GM12801 (cell line): ENCODE data around the gene SLC9A8.

Experiments
- TF ChIP-seq, protein P1 (sequence below): IDR thresholded peaks from one replicate; pipeline ENCODE4 v1.5.1; 2011; ENCODE audit warnings: control low read depth; ENCODE audit not compliant: insufficient read length; ENCODE audit errors: extremely low read depth

SLC9A8 gene

DNA sequence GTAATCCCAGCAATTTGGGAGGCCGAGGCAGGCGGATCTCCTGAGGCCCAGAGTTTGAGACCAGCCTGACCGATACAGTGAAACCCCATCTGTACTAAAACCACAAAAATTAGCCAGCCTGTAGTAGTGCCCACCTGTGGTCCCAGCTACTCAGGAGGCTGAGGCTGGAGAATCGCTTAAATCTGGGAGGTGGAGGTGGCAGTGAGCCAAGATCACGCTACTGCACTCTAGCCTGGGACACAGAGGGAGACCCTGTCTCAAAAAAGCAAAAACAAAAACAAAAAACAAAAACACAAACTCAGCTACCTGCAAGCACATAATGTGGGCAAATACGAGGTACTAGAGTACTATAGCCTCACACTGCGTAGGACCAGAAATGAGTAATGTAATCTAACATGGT, 106.4 kb downstream of the SLC9A8 start:
- TF ChIP-seq, protein P1, sequence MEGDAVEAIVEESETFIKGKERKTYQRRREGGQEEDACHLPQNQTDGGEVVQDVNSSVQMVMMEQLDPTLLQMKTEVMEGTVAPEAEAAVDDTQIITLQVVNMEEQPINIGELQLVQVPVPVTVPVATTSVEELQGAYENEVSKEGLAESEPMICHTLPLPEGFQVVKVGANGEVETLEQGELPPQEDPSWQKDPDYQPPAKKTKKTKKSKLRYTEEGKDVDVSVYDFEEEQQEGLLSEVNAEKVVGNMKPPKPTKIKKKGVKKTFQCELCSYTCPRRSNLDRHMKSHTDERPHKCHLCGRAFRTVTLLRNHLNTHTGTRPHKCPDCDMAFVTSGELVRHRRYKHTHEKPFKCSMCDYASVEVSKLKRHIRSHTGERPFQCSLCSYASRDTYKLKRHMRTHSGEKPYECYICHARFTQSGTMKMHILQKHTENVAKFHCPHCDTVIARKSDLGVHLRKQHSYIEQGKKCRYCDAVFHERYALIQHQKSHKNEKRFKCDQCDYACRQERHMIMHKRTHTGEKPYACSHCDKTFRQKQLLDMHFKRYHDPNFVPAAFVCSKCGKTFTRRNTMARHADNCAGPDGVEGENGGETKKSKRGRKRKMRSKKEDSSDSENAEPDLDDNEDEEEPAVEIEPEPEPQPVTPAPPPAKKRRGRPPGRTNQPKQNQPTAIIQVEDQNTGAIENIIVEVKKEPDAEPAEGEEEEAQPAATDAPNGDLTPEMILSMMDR, result no peak

DNA sequence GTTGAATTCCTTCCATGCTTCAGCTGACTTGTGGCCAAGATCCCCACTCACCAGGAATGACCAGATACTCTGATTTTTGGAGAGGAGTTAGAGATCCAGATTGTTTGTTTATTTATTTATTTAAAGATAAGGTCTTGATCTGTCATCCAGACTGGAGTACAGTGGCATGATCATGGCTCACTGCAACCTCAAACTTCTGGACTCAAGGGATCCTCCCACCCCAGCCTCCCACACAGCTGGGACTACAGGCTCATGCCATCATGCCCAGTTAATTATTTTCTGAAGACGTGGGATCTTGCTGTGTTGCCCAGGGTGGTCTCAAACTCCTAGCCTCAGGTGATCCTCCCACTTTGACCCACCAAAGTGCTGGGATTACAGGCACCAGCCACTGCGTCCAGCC, 106.8 kb downstream of the SLC9A8 start:
- TF ChIP-seq, protein P1, result no peak

DNA sequence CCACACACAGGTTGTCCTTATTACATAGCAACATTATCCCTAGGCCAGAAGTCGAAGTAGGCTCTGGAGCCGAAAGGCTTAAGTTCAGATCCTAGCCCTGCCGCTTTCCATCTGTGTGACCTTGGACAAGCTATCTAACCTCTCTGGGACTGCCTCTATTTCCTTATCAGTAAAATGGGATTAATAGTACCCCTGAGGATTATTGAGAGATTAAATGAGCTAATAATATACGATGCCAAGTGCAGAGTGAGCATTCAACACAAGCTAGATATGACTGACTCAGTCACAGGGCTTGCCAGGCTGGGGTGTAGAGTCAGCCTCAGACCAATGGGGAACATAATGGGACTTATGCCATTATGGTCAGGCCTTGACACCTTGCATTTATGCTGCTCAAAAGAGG, 111.6 kb downstream of the SLC9A8 start:
- TF ChIP-seq, protein P1, result no peak

DNA sequence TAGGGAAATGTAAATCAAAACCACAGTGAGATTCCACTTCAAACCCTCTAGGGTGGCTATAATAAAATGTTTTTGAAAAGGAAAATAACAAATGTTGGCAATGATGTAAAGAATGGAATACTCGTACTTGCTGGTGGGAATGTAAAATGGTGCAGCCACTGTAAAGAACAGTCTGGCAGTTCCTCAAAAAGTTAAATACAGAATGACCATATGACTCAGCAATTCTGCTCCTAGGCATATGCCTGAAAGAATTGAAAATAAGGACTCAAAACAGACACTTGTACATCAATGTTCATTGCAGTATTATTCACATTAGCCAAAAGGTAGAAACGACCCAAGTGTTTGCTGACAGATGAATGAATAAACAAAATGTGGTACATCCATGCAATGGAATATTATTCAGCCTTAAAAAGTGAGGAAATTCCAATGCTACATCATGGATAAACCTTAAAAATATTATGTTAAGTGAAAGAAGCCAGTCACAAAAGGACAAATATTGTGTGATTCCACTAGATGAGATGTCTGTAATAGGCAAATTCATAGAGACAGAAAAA, 113.3 kb downstream of the SLC9A8 start:
- TF ChIP-seq, protein P1, result no peak

DNA sequence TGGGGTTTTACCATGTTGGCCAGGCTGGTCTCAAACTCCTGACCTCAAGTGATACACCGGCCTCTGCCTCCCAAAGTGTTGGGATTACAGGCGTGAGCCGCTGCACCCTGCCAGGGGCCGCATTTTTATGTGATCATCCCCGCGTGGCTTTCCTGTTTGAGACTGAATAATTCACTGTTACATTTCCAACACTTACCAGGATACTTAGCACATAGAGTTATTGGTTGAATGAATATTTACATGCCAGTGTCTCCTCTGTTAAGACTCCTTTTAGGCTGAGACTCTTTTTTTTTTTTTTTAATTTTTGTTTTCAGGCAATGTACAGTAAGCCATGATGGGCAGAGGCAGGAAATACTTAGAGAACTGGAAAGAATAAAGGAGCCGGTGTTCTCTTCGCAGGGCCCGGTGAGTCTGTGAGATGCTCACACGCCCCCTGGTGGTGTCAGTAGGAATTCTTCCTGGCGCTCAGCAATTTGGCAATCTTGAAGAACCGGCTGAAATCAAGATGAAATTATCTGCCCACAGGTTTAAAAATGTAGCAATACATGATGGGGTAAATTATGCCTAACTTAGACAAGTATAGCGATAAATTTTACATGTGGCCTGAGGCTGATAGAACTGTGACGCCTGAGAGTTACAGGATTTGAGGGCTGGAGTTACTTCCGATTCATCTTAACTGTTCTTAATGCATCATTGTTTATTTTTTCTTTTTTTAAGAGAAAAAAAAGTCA, 115.9 kb downstream of the SLC9A8 start:
- TF ChIP-seq, protein P1, result peak; percentile 55

DNA sequence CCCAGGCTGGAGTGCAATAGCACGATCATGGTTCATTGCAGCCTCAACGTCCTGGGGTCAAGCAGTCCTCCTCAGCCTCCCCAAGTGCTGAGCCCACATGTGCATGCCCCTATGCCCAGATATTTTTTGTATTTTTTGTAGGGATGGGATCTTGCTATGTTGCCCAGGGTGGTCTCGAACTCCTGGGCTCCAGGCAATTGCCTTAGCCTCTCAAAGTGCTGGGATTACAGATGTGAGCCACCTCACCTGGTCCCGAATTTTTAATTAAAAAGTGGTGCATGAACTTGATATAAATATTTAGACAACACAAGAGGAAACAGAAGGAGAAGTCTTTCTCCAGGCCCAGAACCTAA, 116.5 kb downstream of the SLC9A8 start:
- TF ChIP-seq, protein P1, result no peak

DNA sequence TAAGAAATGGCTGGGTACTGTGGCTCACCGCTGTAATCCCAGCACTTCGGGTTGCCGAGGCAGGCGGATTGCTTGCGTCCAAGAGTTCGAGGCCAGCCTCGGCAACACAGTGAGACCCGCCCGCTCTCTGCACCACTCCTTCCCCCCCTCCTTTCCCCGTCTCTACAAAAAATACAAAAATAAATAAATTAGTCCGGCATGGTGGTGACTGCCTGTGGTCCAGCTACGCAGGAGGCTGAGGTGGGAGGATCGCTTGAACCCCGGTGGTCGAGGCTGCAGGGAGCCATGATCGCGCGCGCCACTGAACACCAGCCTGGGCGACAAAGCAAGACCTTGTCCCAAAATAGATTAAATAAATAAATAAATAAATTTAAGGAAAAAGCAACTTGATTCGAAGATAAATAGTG, 123.1 kb downstream of the SLC9A8 start:
- TF ChIP-seq, protein P1, result no peak
